Measurements from ENCODE around the gene FOXO6. TPM values are rescaled to one million over a fixed set of nuclear protein-coding genes. Genes with fewer than 3 reads are reported as not detected.

The FOXO6 gene
- total and polyA plus RNA-seq, 9 of the 15 experiments (the other 6 are each of a cell fraction or from before 2014, with no cell fraction given) = 0.04 to 0.31 (median 0.12) TPM; not detected in 5

GRCh38 chr1:41322835-41323234 is 38.4 kb upstream of the FOXO6 start:
- in situ Hi-C loops (cut with MboI) = no loop called here
- BruUV-seq (replicated peaks) = no TSS peak
- intact Hi-C loops (cut with micrococcal nuclease) = loop anchor here (1.0 to 2.0 kb wide), 2 partner anchors 94 to 110 kb away; no protein-coding TSS in a partner anchor
- ATAC-seq (peak; percentile 95), FAIRE-seq (peak; percentile 79), DNase-seq (ENCODE audit: extremely low read depth in 1 of 4, low spot score in 3 of 4) (peak; percentile 60 to 75 (median 62))
- Histone ChIP-seq H3K9me3 (replicated peaks; ENCODE audit: control insufficient read depth, insufficient read depth, low read depth, low read length) (no peaks in the 10 kb centered on the region), H3K36me3 (ENCODE audit: control insufficient read depth, insufficient read depth, low read length) (no peaks in the 10 kb centered on the region), H3K9ac (ENCODE audit: insufficient read depth in 1 of 2, low read depth in 2 of 2, low read length in 2 of 2) (no peak overlapping the region), H3K27me3 (ENCODE audit: control insufficient read depth in 2 of 2, insufficient read depth in 2 of 2, low read length in 2 of 2) (peaks cover 15 to 49% of the 10 kb centered on the region in 2 experiments), H4K20me1 (replicated peaks; ENCODE audit: control insufficient read depth, insufficient read depth, low read length) (no peaks in the 10 kb centered on the region), H3K9me1 (ENCODE audit: control insufficient read depth, insufficient read depth, low read length) (no peaks in the 10 kb centered on the region), H3K4me2 (ENCODE audit: insufficient read depth, low read length) (no peak overlapping the region), H3K4me1 (replicated peaks in 1 of 2; ENCODE audit: control insufficient read depth in 2 of 2, insufficient read depth in 2 of 2, low read length in 2 of 2) (no peaks in the 10 kb centered on the region), H3K27ac (ENCODE audit: extremely low read depth, low read depth, low read length) (no peak overlapping the region), H3K4me3 (no peak overlapping the region), H3K79me2 (ENCODE audit: control insufficient read depth, insufficient read depth, low read length) (no peaks in the 10 kb centered on the region), H2AFZ (ENCODE audit: low read depth, low read length) (no peak overlapping the region)
- CTCF ChIA-PET (ENCODE audit: low intra/inter-chr PET ratio) = interaction anchor here (0.8 to 3.4 kb wide), 6 partner anchors 9 to 110 kb away, joined by 3 to 60 read pairs (median 5); no protein-coding TSS in a partner anchor
- POLR2A ChIA-PET = interaction anchor here (0.6 to 1.7 kb wide), 6 partner anchors 9 to 110 kb away, joined by 3 to 5 read pairs (median 4); no protein-coding TSS in a partner anchor
- WGBS (ENCODE audit: insufficient coverage, low coverage, missing lambda C conversion rate) = under 1% methylated on average over 7 of the region's 7 CpGs
- TF ChIP-seq, protein P1, sequence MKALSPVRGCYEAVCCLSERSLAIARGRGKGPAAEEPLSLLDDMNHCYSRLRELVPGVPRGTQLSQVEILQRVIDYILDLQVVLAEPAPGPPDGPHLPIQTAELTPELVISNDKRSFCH (CRISPR knock-in tag; IDR thresholded peaks at IDR 0.05) = no peak
- TF ChIP-seq, protein P1 (tag; IDR thresholded peaks at IDR 0.05) = 0 out of 2 replicates have a peak, but pooled peaks have one; percentile 27
- 0 out of 2 replicates have a peak, but pooled peaks have one; percentile 46 for TF ChIP-seq RB1 (IDR thresholded peaks at IDR 0.05; ENCODE audit: low read depth)
- TF ChIP-seq, protein P2, sequence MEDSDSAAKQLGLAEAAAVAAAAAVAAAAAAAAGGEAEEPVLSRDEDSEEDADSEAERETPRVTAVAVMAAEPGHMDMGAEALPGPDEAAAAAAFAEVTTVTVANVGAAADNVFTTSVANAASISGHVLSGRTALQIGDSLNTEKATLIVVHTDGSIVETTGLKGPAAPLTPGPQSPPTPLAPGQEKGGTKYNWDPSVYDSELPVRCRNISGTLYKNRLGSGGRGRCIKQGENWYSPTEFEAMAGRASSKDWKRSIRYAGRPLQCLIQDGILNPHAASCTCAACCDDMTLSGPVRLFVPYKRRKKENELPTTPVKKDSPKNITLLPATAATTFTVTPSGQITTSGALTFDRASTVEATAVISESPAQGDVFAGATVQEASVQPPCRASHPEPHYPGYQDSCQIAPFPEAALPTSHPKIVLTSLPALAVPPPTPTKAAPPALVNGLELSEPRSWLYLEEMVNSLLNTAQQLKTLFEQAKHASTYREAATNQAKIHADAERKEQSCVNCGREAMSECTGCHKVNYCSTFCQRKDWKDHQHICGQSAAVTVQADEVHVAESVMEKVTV (CRISPR knock-in tag; IDR thresholded peaks at IDR 0.05) = peak; percentile 84
- TF ChIP-seq ARID2 (IDR thresholded peaks at IDR 0.05) = peak; percentile 82
- TF ChIP-seq EGR1 (conservative IDR thresholded peaks at IDR 0.05) = peak; percentile 43; the same call in 1 of the 2 replicates
- TF ChIP-seq JUND (IDR thresholded peaks at IDR 0.05; ENCODE audit: borderline replicate concordance, low read depth, low read length) = peak; percentile 18; the same call in 1 of the 2 replicates
- TF ChIP-seq JUND (tag; IDR thresholded peaks at IDR 0.05; ENCODE audit: borderline replicate concordance, low read depth, low read length) = no peak
- no peak for TF ChIP-seq HDAC3 (IDR thresholded peaks at IDR 0.05; ENCODE audit: borderline replicate concordance, partially characterized antibody)
- TF ChIP-seq, protein P3, sequence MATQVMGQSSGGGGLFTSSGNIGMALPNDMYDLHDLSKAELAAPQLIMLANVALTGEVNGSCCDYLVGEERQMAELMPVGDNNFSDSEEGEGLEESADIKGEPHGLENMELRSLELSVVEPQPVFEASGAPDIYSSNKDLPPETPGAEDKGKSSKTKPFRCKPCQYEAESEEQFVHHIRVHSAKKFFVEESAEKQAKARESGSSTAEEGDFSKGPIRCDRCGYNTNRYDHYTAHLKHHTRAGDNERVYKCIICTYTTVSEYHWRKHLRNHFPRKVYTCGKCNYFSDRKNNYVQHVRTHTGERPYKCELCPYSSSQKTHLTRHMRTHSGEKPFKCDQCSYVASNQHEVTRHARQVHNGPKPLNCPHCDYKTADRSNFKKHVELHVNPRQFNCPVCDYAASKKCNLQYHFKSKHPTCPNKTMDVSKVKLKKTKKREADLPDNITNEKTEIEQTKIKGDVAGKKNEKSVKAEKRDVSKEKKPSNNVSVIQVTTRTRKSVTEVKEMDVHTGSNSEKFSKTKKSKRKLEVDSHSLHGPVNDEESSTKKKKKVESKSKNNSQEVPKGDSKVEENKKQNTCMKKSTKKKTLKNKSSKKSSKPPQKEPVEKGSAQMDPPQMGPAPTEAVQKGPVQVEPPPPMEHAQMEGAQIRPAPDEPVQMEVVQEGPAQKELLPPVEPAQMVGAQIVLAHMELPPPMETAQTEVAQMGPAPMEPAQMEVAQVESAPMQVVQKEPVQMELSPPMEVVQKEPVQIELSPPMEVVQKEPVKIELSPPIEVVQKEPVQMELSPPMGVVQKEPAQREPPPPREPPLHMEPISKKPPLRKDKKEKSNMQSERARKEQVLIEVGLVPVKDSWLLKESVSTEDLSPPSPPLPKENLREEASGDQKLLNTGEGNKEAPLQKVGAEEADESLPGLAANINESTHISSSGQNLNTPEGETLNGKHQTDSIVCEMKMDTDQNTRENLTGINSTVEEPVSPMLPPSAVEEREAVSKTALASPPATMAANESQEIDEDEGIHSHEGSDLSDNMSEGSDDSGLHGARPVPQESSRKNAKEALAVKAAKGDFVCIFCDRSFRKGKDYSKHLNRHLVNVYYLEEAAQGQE (IDR thresholded peaks at IDR 0.05; ENCODE audit: borderline replicate concordance) = peak; percentile 94
- TF ChIP-seq, protein P3 (CRISPR knock-in tag; IDR thresholded peaks at IDR 0.05; ENCODE audit: low read depth) = no peak
- no peak for TF ChIP-seq SAFB (IDR thresholded peaks at IDR 0.05; ENCODE audit: borderline replicate concordance, low read depth, low read length)
- peak; percentile 82 for TF ChIP-seq SMC3 (conservative IDR thresholded peaks at IDR 0.05; ENCODE audit: insufficient read depth, low read depth, low read length)

Data from K562 (cell line).